ENCODE data around the gene VILL.

Gene VILL

GRCh38 chr3:37990527-37990926 lies at the start of gene VILL:
TSS of gene VILL (plus strand) at chr3:37990786. CDS start at chr3:37993673, 2,887 bp downstream.
- no peak for DNase-seq (ENCODE audit: low read depth)

- DNase-seq (ENCODE audit: low read depth), result no peak
Observed at GRCh38 chr3:37941608-37942508, 48.7 kb upstream of the VILL start.

- DNase-seq (ENCODE audit: low read depth), result no peak
Observed at GRCh38 chr3:37942646-37943045, 47.9 kb upstream of the VILL start.

GRCh38 chr3:37943126-37943525 lies 47.5 kb upstream of the VILL start:
- DNase-seq (ENCODE audit: low read depth), result no peak

- DNase-seq (ENCODE audit: low read depth), result no peak
Observed at GRCh38 chr3:37943631-37944314, 46.8 kb upstream of the VILL start.

GRCh38 chr3:37944391-37944842 lies 46.2 kb upstream of the VILL start:
- DNase-seq (ENCODE audit: low read depth), result no peak

- DNase-seq (ENCODE audit: low read depth), result no peak
Observed at GRCh38 chr3:37945156-37945806, 45.3 kb upstream of the VILL start.

GRCh38 chr3:37945807-37946530 lies 44.6 kb upstream of the VILL start:
- no peak for DNase-seq (ENCODE audit: low read depth)

- no peak for DNase-seq (ENCODE audit: low read depth)
Observed at GRCh38 chr3:37946531-37946889, 44.1 kb upstream of the VILL start.

GRCh38 chr3:37949866-37950265 lies 40.7 kb upstream of the VILL start:
- no peak for DNase-seq (ENCODE audit: low read depth)

GRCh38 chr3:37952564-37952963 lies 38.0 kb upstream of the VILL start:
- no peak for DNase-seq (ENCODE audit: low read depth)

GRCh38 chr3:37953226-37953625 lies 37.4 kb upstream of the VILL start:
- DNase-seq (ENCODE audit: low read depth), result no peak

GRCh38 chr3:37953707-37954394 lies 36.7 kb upstream of the VILL start:
- DNase-seq (ENCODE audit: low read depth), result no peak

- no peak for DNase-seq (ENCODE audit: low read depth)
Observed at GRCh38 chr3:37954881-37955280, 35.7 kb upstream of the VILL start.

- no peak for DNase-seq (ENCODE audit: low read depth)
Observed at GRCh38 chr3:37955918-37956707, 34.5 kb upstream of the VILL start.

- DNase-seq (ENCODE audit: low read depth), result no peak
Observed at GRCh38 chr3:37956723-37957538, 33.7 kb upstream of the VILL start.

- DNase-seq (ENCODE audit: low read depth), result no peak
Observed at GRCh38 chr3:37957539-37957936, 33.0 kb upstream of the VILL start.

GRCh38 chr3:37961622-37962431 lies 28.8 kb upstream of the VILL start:
- DNase-seq (ENCODE audit: low read depth), result no peak

GRCh38 chr3:37963016-37963415 lies 27.6 kb upstream of the VILL start:
- no peak for DNase-seq (ENCODE audit: low read depth)

Measured in GM04503 (cell line).